Measurements from ENCODE around the gene DKC1.
"Not testable (repeated sequence)": the region's sequence is repeated elsewhere in the genome, so short reads cannot be mapped to it uniquely, and the experiment has no call there.

The DKC1 gene

GRCh38 chrX:154819771-154820341, 57.2 kb downstream of the DKC1 start:
- DNase-seq (ENCODE audit: low read depth) = no peak

- DNase-seq (ENCODE audit: low read depth) = no peak
These were observed 58.9 kb downstream of the DKC1 start for GRCh38 chrX:154821523-154821922.

GRCh38 chrX:154822029-154822428, 59.4 kb downstream of the DKC1 start:
- no peak for DNase-seq (ENCODE audit: low read depth)

GRCh38 chrX:154824638-154825037, 62.0 kb downstream of the DKC1 start:
- DNase-seq (ENCODE audit: low read depth) = no peak

- DNase-seq (ENCODE audit: low read depth) = not testable (repeated sequence)
These were observed 62.9 kb downstream of the DKC1 start for GRCh38 chrX:154825586-154825985.
